C4-2B (cell line): Measurements from ENCODE around the gene CDC37.

ENCODE experiments used
- CTCF ChIP-seq: fragments of 450-650 bp; conservative IDR thresholded peaks from 2 replicates; pipeline ENCODE4 v1.5.1; 2017; ENCODE audit warnings: mild to moderate bottlenecking
- ZFX ChIP-seq: fragments of 450-650 bp; IDR thresholded peaks from 2 replicates; pipeline ENCODE4 v1.6.1; 2017

GRCh38 chr19:10422046-10422461, 18.7 kb upstream of the CDC37 start:
- TF ChIP-seq CTCF (no peak), ZFX (no peak)
